ENCODE measurements around the gene RGCC. TPM values are rescaled to one million over a fixed set of nuclear protein-coding genes. Genes with fewer than 3 reads are reported as not detected.

The RGCC gene
- total and polyA plus RNA-seq, 9 of the 15 experiments (the other 6 are each of a cell fraction or from before 2014, with no cell fraction given): 0.51 to 10.4 (median 5.8) TPM

DNA sequence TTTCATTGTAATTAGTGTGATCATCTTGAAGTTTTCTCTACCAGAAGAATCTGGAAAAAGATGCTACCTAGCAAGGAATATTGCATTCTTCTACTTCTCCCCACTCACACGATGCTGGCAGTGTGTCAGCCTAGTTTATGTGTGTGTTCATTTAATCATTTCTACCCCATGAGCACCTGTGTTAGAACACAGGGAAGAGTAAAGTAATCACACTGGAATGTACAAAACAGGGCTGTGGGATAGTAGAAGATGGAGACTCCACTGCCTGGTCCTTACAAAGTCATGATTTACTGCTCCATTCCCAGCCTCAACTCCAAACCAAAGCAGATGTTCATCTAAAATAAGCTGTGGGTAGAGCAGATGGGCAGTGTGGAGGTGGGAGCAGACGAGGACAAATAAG is 47.7 kb upstream of the RGCC start:
- ATAC-seq (no peak), FAIRE-seq (no peak), DNase-seq (ENCODE audit: extremely low read depth in 1 of 4, low spot score in 3 of 4) (no peak)
- H3K4me3 ChIP-seq: no peak overlapping the region
- in situ Hi-C loops (cut with MboI) (loop anchor here (25.0 kb wide), 1 partner anchor 703 kb away; no protein-coding TSS in a partner anchor), intact Hi-C loops (cut with micrococcal nuclease) (loop anchor here (2.0 kb wide), 1 partner anchor 243 kb away; no protein-coding TSS in a partner anchor)
- POLR2A ChIA-PET: no interaction called here
- no peaks in the 10 kb centered on the region for H3K79me2 ChIP-seq (ENCODE audit: control insufficient read depth, insufficient read depth, low read length)
- H3K4me2 ChIP-seq (ENCODE audit: insufficient read depth, low read length): no peak overlapping the region
- CTCF ChIA-PET (ENCODE audit: low intra/inter-chr PET ratio): no interaction called here
- no peaks in the 10 kb centered on the region for H3K9me3 ChIP-seq (replicated peaks; ENCODE audit: control insufficient read depth, insufficient read depth, low read depth, low read length)
- H3K36me3 ChIP-seq (ENCODE audit: control insufficient read depth, insufficient read depth, low read length): no peaks in the 10 kb centered on the region
- no peak overlapping the region for H3K27ac ChIP-seq (ENCODE audit: extremely low read depth, low read depth, low read length)
- no peak overlapping the region for H2AFZ ChIP-seq (ENCODE audit: low read depth, low read length)
- H3K9me1 ChIP-seq (ENCODE audit: control insufficient read depth, insufficient read depth, low read length): no peaks in the 10 kb centered on the region
- H3K4me1 ChIP-seq (replicated peaks in 1 of 2; ENCODE audit: control insufficient read depth in 2 of 2, insufficient read depth in 2 of 2, low read length in 2 of 2): no peaks in the 10 kb centered on the region; a peak in 1 of 5 replicates
- no peaks in the 10 kb centered on the region; a peak in 1 of 5 replicates for H3K27me3 ChIP-seq (ENCODE audit: control insufficient read depth in 2 of 2, insufficient read depth in 2 of 2, low read length in 2 of 2)
- 0% methylated on average over 2 of the region's 2 CpGs for WGBS (ENCODE audit: insufficient coverage, low coverage, missing lambda C conversion rate)
- H4K20me1 ChIP-seq (replicated peaks; ENCODE audit: control insufficient read depth, insufficient read depth, low read length): no peaks in the 10 kb centered on the region
- BruUV-seq (replicated peaks): no TSS peak
- no peak overlapping the region for H3K9ac ChIP-seq (ENCODE audit: insufficient read depth in 1 of 2, low read depth in 2 of 2, low read length in 2 of 2)
- TF ChIP-seq ZNF696 (CRISPR knock-in tag; conservative IDR thresholded peaks at IDR 0.05) (no peak), ZBTB40 (IDR thresholded peaks at IDR 0.05) (no peak), ZBTB40 (CRISPR knock-in tag; IDR thresholded peaks at IDR 0.05) (no peak), JUN (IDR thresholded peaks at IDR 0.05; ENCODE audit: borderline replicate concordance, low read depth, low read length) (no peak), JUN (CRISPR knock-in tag; IDR thresholded peaks at IDR 0.05; ENCODE audit: borderline replicate concordance) (no peak), GTF2E2 (tag; IDR thresholded peaks at IDR 0.05) (no peak), TCFL5 (CRISPR knock-in tag; conservative IDR thresholded peaks at IDR 0.05) (no peak), ZNF589 (CRISPR knock-in tag; IDR thresholded peaks at IDR 0.05; ENCODE audit: low read depth) (no peak), KDM5B (IDR thresholded peaks at IDR 0.05; ENCODE audit: insufficient replicate concordance, low read depth, low read length) (no peak), SMAD4 (CRISPR knock-in tag; conservative IDR thresholded peaks at IDR 0.05) (no peak)
- TF ChIP-seq, protein P1, sequence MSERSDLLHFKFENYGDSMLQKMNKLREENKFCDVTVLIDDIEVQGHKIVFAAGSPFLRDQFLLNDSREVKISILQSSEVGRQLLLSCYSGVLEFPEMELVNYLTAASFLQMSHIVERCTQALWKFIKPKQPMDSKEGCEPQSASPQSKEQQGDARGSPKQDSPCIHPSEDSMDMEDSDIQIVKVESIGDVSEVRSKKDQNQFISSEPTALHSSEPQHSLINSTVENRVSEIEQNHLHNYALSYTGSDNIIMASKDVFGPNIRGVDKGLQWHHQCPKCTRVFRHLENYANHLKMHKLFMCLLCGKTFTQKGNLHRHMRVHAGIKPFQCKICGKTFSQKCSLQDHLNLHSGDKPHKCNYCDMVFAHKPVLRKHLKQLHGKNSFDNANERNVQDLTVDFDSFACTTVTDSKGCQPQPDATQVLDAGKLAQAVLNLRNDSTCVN (CRISPR knock-in tag; IDR thresholded peaks at IDR 0.05): no peak

Data from K562 (cell line).